A673 (cell line): ENCODE results near the gene RNF182.
"Not testable (repeated sequence)": the region's sequence is repeated elsewhere in the genome, so short reads cannot be mapped to it uniquely, and the experiment has no call there.

Experiments
- CTCF ChIP-seq: fragments of 300-800, 200-600 bp; sonication (generic); conservative IDR thresholded peaks from 2 replicates; pipeline ENCODE4 v1.5.1; 2017; ENCODE audit warnings: low read depth, mild to moderate bottlenecking, antibody characterized with exemption, low read length, moderate library complexity, mixed read lengths
- EZH2 ChIP-seq: fragments of 200-600 bp; sonication (generic); IDR thresholded peaks from 2 replicates; pipeline ENCODE4 v1.6.1; 2017; ENCODE audit warnings: borderline replicate concordance, low read depth, mild to moderate bottlenecking, mixed read lengths, antibody characterized with exemption, low read length; ENCODE audit not compliant: poor library complexity, severe bottlenecking

- not testable (repeated sequence) for TF ChIP-seq CTCF, EZH2
Measured at GRCh38 chr6:13972602-13973001, 47.9 kb downstream of the RNF182 start.
